GM13976 (cell line): Measurements from ENCODE around the gene TRIM31.

Experiments used
- DNase-seq: peaks from one replicate; pipeline ENCODE4 v3.0.0; 2012; ENCODE audit warnings: low spot score
- in situ Hi-C: fragments of 300-500 bp; cut with MboI; formaldehyde crosslinking; loops from one replicate; pipeline ENCODE4 v1.12.0; 2022; ENCODE audit warnings: low sequenced_read_pairs, mixed read lengths, inconsistent platforms; ENCODE audit not compliant: unreplicated experiment
- TF ChIP-seq, protein P1 (sequence below): IDR thresholded peaks from 2 replicates; pipeline ENCODE4 v1.5.1; 2012; ENCODE audit warnings: borderline replicate concordance, mild to moderate bottlenecking; ENCODE audit not compliant: insufficient read depth; ENCODE audit errors: extremely low read depth, missing control alignments, control extremely low read depth

The TRIM31 gene

DNA sequence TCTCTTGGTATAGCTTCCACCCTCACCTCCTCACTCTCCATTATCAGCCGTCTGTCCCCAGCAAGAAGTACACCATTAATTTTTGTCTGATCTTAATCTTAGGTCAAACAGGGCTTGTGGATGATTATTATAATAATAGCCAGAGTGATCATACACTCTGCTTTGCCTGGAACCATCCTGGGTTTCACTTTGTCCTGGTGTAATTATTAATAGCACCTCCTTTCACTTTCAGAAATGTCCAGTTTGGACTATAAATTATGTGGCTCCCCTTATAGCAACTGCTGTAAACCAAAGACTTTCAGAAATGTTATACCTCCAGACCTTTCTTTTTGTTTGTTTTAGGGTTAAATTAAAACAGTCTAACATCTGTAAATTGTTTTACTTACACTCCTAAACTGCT, 951 bp upstream of the TRIM31 start:
- in situ Hi-C loops, result no loop called here
- TF ChIP-seq, protein P1, sequence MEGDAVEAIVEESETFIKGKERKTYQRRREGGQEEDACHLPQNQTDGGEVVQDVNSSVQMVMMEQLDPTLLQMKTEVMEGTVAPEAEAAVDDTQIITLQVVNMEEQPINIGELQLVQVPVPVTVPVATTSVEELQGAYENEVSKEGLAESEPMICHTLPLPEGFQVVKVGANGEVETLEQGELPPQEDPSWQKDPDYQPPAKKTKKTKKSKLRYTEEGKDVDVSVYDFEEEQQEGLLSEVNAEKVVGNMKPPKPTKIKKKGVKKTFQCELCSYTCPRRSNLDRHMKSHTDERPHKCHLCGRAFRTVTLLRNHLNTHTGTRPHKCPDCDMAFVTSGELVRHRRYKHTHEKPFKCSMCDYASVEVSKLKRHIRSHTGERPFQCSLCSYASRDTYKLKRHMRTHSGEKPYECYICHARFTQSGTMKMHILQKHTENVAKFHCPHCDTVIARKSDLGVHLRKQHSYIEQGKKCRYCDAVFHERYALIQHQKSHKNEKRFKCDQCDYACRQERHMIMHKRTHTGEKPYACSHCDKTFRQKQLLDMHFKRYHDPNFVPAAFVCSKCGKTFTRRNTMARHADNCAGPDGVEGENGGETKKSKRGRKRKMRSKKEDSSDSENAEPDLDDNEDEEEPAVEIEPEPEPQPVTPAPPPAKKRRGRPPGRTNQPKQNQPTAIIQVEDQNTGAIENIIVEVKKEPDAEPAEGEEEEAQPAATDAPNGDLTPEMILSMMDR, result no peak
- no peak for DNase-seq

- in situ Hi-C loops, result no loop called here
Measured at GRCh38 chr6:30112402-30112994, 392 bp downstream of the TRIM31 start.

DNA sequence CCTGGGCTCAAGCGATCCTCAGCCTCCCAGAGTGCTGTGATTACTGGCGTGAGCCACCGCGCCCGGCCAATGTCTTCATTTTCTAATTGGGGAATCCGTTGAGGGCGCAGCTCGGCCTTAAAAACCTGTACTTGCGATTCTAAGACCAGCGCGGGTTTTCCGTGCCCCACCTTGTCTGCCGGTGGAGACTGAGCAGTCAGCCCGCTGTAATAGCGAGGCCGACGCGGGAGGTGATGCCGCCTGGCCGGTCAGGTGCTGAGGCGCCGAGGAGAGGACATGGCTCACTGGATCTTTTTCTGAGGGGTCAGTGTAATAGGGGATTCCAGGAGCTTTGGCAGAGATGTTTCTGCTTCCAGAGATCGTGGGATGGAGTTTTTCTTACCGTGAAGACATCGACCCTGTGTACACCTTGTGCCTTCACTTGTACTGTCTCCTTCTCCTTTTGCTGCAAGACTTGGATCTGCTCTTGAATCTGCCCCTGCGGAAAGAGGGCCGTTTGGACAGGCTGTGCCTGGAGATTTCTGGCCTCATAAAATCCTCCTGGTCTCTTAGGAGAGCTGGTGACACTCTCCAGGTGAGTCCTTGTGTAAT, 1.5 kb downstream of the TRIM31 start:
- TF ChIP-seq, protein P1, result no peak

More at GRCh38 chr6:30112402-30112994, 392 bp downstream of the TRIM31 start:
- TF ChIP-seq, protein P1, result no peak
- DNase-seq, result no peak

GRCh38 chr6:30104661-30105060, 8.2 kb downstream of the TRIM31 start:
- DNase-seq, result no peak
- TF ChIP-seq, protein P1, result no peak
- in situ Hi-C loops, result no loop called here

More for the DNA sequence above, 1.5 kb downstream of the TRIM31 start:
- in situ Hi-C loops, result no loop called here
- DNase-seq, result no peak

- DNase-seq, result no peak
- in situ Hi-C loops, result no loop called here
- TF ChIP-seq, protein P1, result no peak
Measured at GRCh38 chr6:30103872-30104179, 9.1 kb downstream of the TRIM31 start.

- in situ Hi-C loops, result no loop called here
- DNase-seq, result peak; percentile 89
- TF ChIP-seq, protein P1, result peak; percentile 93
Measured at GRCh38 chr6:30102970-30103871, 9.7 kb downstream of the TRIM31 start.
